ENCODE results near the gene OXSR1.

The OXSR1 gene

DNA sequence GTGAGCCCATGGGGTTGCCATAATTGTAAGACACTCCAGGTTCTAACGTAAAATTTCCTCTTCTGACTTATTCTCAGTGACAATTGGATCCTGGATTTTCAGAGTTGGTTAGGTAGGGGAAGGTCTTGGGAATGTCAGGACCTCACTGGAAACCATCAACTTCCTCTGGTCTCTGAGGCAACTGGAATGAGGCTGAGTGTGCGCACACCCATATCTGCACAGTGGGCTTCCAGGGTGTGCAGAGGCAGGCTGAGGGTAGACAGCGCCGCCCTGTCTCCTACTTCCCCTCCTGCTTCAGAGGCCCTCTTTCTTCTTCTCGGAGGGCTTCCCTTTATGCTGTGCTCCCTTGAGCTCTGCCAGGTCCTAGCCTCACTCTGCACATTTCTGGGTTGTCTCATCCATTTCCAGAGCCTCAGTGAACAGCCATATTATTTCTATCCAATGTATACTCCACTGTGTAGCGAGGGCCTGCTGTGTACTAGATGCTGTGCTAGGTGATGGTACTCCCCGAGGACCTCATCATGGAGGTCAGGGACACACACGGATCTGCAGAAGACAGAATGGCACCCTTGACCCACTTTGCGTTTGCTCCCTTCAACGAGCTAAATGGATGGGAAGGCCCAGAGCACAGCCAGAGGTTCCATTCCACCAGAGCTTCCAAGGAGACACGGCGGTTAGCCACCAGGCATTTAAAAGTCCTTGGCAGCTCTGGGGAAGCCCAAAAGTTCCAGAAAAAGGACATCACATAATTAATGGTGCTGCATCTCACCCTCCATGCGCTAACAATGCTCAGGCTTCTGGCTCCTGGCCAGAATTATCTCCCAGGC, 46.7 kb upstream of the OXSR1 start:
- peaks cover 0 to 11% (median 5%) of the 10 kb centered on the region in 4 experiments for H3K4me1 ChIP-seq (ENCODE audit: control extremely low read depth in 1 of 4, control insufficient read depth in 4 of 4, insufficient read depth in 4 of 4, low read length in 3 of 4)
- POLR2A ChIA-PET, result no interaction called here
- no peak overlapping the region for H3K4me3 ChIP-seq (ENCODE audit: control insufficient read depth in 1 of 7, extremely low read depth in 1 of 7, insufficient read depth in 4 of 7, low read depth in 2 of 7, low read length in 6 of 7)
- H3K36me3 ChIP-seq (ENCODE audit: control insufficient read depth in 4 of 4, insufficient read depth in 4 of 4, low read length in 3 of 4), result peaks cover 4 to 50% (median 28%) of the 10 kb centered on the region in 4 experiments
- H3K9me3 ChIP-seq (ENCODE audit: control extremely low read depth in 1 of 5, control insufficient read depth in 4 of 5, insufficient read depth in 2 of 5, low read depth in 1 of 5, low read length in 4 of 5), result no peaks in the 10 kb centered on the region
- 90% methylated on average over 11 of the region's 13 CpGs for WGBS (ENCODE audit: insufficient coverage)
- H3K27ac ChIP-seq (ENCODE audit: insufficient read depth in 1 of 2, low read depth in 1 of 2, low read length in 2 of 2, poor library complexity in 1 of 2, severe bottlenecking in 2 of 2), result no peak overlapping the region
- no peaks in the 10 kb centered on the region for H3K27me3 ChIP-seq (replicated peaks in 2 of 5; ENCODE audit: control insufficient read depth in 4 of 5, insufficient read depth in 5 of 5, low read length in 4 of 5)
- CTCF ChIA-PET, result interaction anchor here (1.0 to 8.2 kb wide), 11 partner anchors 10 to 362 kb away, joined by 3 to 54 read pairs (median 10); partner anchors contain the start of gene XYLB
- no peak for DNase-seq

DNA sequence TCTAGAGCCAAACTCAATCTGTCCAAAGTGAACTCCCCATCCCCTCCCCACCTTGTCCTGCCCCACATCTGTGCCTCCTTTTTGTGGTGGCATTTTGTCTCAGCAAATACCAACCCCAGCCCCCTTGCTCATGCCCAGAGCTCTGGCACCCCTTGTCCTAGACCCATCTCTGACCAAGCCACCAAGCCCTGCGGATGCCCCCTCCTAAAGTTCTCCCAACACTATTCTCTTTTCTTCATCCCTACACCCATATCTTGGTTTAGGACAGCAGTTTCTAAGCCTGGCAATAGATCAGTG, 46.1 kb upstream of the OXSR1 start:
- CTCF ChIA-PET, result interaction anchor here (1.0 to 8.2 kb wide), 9 partner anchors 9 to 361 kb away, joined by 3 to 54 read pairs (median 4); partner anchors contain the start of gene XYLB
- H3K4me1 ChIP-seq (ENCODE audit: control extremely low read depth in 1 of 4, control insufficient read depth in 4 of 4, insufficient read depth in 4 of 4, low read length in 3 of 4), result peaks cover 0 to 11% (median 5%) of the 10 kb centered on the region in 4 experiments
- peaks cover 4 to 52% (median 29%) of the 10 kb centered on the region in 4 experiments for H3K36me3 ChIP-seq (ENCODE audit: control insufficient read depth in 4 of 4, insufficient read depth in 4 of 4, low read length in 3 of 4)
- no peak overlapping the region for H3K27ac ChIP-seq (ENCODE audit: insufficient read depth in 1 of 2, low read depth in 1 of 2, low read length in 2 of 2, poor library complexity in 1 of 2, severe bottlenecking in 2 of 2)
- H3K9me3 ChIP-seq (ENCODE audit: control extremely low read depth in 1 of 5, control insufficient read depth in 4 of 5, insufficient read depth in 2 of 5, low read depth in 1 of 5, low read length in 4 of 5), result no peaks in the 10 kb centered on the region
- H3K27me3 ChIP-seq (replicated peaks in 2 of 5; ENCODE audit: control insufficient read depth in 4 of 5, insufficient read depth in 5 of 5, low read length in 4 of 5), result no peaks in the 10 kb centered on the region
- no peak for DNase-seq
- no peak overlapping the region for H3K4me3 ChIP-seq (ENCODE audit: control insufficient read depth in 1 of 7, extremely low read depth in 1 of 7, insufficient read depth in 4 of 7, low read depth in 2 of 7, low read length in 6 of 7)
- POLR2A ChIA-PET, result no interaction called here
- WGBS (ENCODE audit: insufficient coverage), result 100% methylated on average over 1 of the region's 1 CpG

DNA sequence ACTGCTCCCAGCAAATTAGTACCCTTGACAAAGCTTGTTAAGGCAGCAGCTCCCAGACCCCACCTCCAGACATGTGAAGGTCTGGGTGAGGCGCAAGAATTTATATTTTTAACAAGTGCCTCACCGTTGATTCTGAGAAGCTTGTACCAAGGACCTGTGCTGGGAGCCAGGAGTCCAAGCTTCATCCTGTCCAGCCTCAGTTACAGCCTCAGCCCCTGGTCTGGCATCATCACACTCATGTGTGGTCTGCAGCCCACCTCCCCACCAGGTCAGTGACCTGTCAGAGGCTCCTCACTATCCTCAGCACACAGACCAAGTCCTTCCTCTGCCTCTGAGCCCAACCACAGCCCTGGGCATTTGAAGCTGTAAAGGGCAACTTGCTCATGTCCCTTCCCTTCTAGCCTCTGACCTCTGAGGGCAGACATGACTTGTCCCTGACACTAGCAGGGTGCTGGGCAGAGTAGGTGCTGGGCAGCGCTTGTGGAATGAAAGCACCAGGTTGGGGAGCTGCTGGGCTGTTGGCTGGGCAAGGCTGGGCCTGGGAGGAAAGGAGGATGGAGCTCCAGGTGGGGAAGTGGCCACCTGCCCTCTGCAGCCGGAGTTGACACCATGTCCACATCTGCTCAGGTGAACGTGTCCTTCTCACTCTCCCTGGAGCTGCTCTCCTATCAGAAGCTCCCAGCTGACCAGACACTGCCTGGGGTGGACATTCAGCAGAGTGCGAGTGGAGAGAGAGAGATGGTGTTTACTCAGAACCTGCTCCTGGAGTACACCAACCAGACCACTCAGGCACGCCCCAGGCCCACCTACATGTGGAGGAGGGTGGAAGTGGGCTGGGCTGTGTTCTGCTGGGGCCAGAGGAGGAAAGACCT, 45.3 kb upstream of the OXSR1 start:
- peaks cover 4 to 61% (median 35%) of the 10 kb centered on the region in 4 experiments for H3K36me3 ChIP-seq (ENCODE audit: control insufficient read depth in 4 of 4, insufficient read depth in 4 of 4, low read length in 3 of 4)
- no peaks in the 10 kb centered on the region for H3K9me3 ChIP-seq (ENCODE audit: control extremely low read depth in 1 of 5, control insufficient read depth in 4 of 5, insufficient read depth in 2 of 5, low read depth in 1 of 5, low read length in 4 of 5)
- DNase-seq, result no peak
- H3K4me3 ChIP-seq (ENCODE audit: control insufficient read depth in 1 of 7, extremely low read depth in 1 of 7, insufficient read depth in 4 of 7, low read depth in 2 of 7, low read length in 6 of 7), result no peak overlapping the region
- H3K27ac ChIP-seq (ENCODE audit: insufficient read depth in 1 of 2, low read depth in 1 of 2, low read length in 2 of 2, poor library complexity in 1 of 2, severe bottlenecking in 2 of 2), result no peak overlapping the region
- no peaks in the 10 kb centered on the region for H3K27me3 ChIP-seq (replicated peaks in 2 of 5; ENCODE audit: control insufficient read depth in 4 of 5, insufficient read depth in 5 of 5, low read length in 4 of 5)
- WGBS (ENCODE audit: insufficient coverage), result 97% methylated on average over 3 of the region's 7 CpGs
- CTCF ChIA-PET, result interaction anchor here (0.6 to 8.2 kb wide), 7 partner anchors 8 to 265 kb away, joined by 3 to 54 read pairs (median 4); partner anchors contain the start of gene XYLB
- H3K4me1 ChIP-seq (ENCODE audit: control extremely low read depth in 1 of 4, control insufficient read depth in 4 of 4, insufficient read depth in 4 of 4, low read length in 3 of 4), result peaks cover 0 to 11% (median 5%) of the 10 kb centered on the region in 4 experiments
- POLR2A ChIA-PET, result interaction anchor here (1.6 kb wide), 1 partner anchor 8 kb away, joined by 3 read pairs; no protein-coding TSS in a partner anchor

DNA sequence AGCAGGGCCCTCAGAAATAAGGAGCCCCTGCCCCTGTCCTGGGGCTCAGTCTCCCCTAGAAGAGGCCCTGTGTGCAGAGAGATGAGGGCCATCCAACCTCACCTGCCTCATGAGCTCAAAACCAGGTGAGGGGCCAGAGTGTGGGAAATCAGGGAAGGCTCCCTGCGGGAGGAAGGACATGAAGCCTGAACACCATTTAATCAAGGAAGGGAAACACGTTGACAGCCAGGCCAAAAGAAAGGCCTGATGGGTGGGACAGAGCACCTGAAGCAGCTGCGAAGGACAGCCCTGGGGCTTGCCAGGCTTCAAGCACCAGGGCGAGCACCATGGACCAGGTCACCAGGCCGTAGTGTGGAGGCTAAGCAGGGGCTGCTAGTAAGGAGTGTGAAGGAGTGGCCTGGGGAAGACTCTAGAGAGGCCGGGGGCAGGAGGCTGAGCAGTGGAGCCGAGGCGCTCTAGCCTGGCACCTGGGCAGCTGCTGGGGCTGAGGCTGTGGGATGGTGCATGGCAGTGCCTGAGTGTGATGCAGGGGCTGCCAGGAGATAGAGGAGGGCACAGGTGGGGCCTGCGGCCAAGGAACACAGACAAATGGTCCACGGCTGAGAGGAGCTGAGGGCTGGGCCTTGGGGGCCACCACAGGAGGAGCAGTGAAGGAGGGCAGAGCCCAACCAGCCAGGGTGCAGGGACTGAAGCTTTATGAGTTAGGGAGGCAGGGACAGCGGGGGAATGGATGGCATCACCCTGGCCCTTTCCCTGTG, 44.5 kb upstream of the OXSR1 start:
- no peak overlapping the region for H3K4me3 ChIP-seq (ENCODE audit: control insufficient read depth in 1 of 7, extremely low read depth in 1 of 7, insufficient read depth in 4 of 7, low read depth in 2 of 7, low read length in 6 of 7)
- H3K9me3 ChIP-seq (ENCODE audit: control extremely low read depth in 1 of 5, control insufficient read depth in 4 of 5, insufficient read depth in 2 of 5, low read depth in 1 of 5, low read length in 4 of 5), result no peaks in the 10 kb centered on the region
- CTCF ChIA-PET, result interaction anchor here (0.6 to 8.2 kb wide), 5 partner anchors 10 to 266 kb away, joined by 3 to 54 read pairs (median 6); partner anchors contain the start of gene XYLB
- no peaks in the 10 kb centered on the region for H3K27me3 ChIP-seq (replicated peaks in 2 of 5; ENCODE audit: control insufficient read depth in 4 of 5, insufficient read depth in 5 of 5, low read length in 4 of 5)
- POLR2A ChIA-PET, result interaction anchor here (1.6 kb wide), 1 partner anchor 9 kb away, joined by 3 read pairs; no protein-coding TSS in a partner anchor
- DNase-seq, result no peak
- peaks cover 4 to 69% (median 43%) of the 10 kb centered on the region in 4 experiments for H3K36me3 ChIP-seq (ENCODE audit: control insufficient read depth in 4 of 4, insufficient read depth in 4 of 4, low read length in 3 of 4)
- H3K27ac ChIP-seq (ENCODE audit: insufficient read depth in 1 of 2, low read depth in 1 of 2, low read length in 2 of 2, poor library complexity in 1 of 2, severe bottlenecking in 2 of 2), result no peak overlapping the region
- 97% methylated on average over 11 of the region's 11 CpGs for WGBS (ENCODE audit: insufficient coverage)
- peaks cover 0 to 5% (median 3%) of the 10 kb centered on the region in 4 experiments for H3K4me1 ChIP-seq (ENCODE audit: control extremely low read depth in 1 of 4, control insufficient read depth in 4 of 4, insufficient read depth in 4 of 4, low read length in 3 of 4)

DNA sequence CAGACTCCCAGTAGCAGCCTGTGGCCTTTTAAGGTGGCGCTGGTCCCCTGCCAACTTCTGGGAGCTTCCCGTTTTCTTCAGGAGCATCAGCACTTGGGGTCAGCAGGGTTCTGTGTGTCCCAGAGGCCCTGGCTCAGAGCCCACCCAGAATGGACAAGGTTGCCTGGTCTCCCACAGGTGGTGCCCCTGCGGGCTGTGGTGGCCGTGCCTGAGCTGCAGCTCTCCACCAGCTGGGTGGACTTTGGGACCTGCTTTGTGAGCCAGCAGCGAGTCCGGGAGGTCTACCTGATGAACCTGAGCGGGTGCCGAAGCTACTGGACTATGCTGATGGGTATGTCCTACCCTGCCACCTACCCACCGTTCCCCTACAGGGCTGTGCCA, 43.9 kb upstream of the OXSR1 start:
- POLR2A ChIA-PET, result interaction anchor here (1.6 kb wide), 1 partner anchor 10 kb away, joined by 3 read pairs; no protein-coding TSS in a partner anchor
- no peak overlapping the region for H3K27ac ChIP-seq (ENCODE audit: insufficient read depth in 1 of 2, low read depth in 1 of 2, low read length in 2 of 2, poor library complexity in 1 of 2, severe bottlenecking in 2 of 2)

DNA sequence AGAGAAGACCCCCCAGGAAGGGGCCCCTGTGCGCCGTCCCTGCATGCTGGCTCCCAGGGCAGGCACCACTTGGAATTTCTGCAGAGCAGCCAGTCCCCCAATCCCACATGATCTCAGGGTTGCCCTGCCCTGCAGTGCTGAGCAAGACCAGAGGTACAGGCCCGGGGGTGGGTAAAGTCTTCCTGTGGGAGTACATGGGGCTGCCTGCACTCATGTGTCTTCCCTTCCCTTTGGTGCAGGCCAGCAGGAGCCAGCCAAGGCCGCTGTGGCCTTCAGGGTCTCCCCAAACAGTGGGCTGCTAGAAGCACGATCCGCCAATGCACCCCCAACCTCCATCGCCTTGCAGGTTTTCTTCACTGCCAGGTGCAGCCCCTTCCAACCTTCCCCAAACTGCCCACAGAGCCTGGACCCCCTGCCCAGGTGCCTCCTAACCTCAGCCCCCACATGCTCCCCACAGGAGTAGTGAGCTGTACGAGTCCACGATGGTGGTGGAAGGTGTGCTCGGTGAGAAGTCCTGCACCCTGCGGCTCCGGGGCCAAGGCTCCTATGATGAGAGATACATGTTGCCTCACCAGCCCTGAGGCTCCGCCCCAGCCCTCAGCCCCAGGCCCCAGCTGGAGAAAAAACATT, 43.4 kb upstream of the OXSR1 start:
- peaks cover 7 to 80% (median 50%) of the 10 kb centered on the region in 4 experiments for H3K36me3 ChIP-seq (ENCODE audit: control insufficient read depth in 4 of 4, insufficient read depth in 4 of 4, low read length in 3 of 4)
- H3K4me1 ChIP-seq (ENCODE audit: control extremely low read depth in 1 of 4, control insufficient read depth in 4 of 4, insufficient read depth in 4 of 4, low read length in 3 of 4), result no peaks in the 10 kb centered on the region
- H3K27ac ChIP-seq (ENCODE audit: insufficient read depth in 1 of 2, low read depth in 1 of 2, low read length in 2 of 2, poor library complexity in 1 of 2, severe bottlenecking in 2 of 2), result no peak overlapping the region
- CTCF ChIA-PET, result interaction anchor here (1.9 to 8.2 kb wide), 3 partner anchors 9 to 223 kb away, joined by 6 to 54 read pairs (median 39); partner anchors contain the start of gene XYLB
- WGBS (ENCODE audit: insufficient coverage), result 97% methylated on average over 12 of the region's 13 CpGs
- no peak for DNase-seq
- POLR2A ChIA-PET, result interaction anchor here (1.6 kb wide), 1 partner anchor 10 kb away, joined by 3 read pairs; no protein-coding TSS in a partner anchor
- no peak overlapping the region for H3K4me3 ChIP-seq (ENCODE audit: control insufficient read depth in 1 of 7, extremely low read depth in 1 of 7, insufficient read depth in 4 of 7, low read depth in 2 of 7, low read length in 6 of 7)
- no peaks in the 10 kb centered on the region for H3K9me3 ChIP-seq (ENCODE audit: control extremely low read depth in 1 of 5, control insufficient read depth in 4 of 5, insufficient read depth in 2 of 5, low read depth in 1 of 5, low read length in 4 of 5)
- H3K27me3 ChIP-seq (replicated peaks in 2 of 5; ENCODE audit: control insufficient read depth in 4 of 5, insufficient read depth in 5 of 5, low read length in 4 of 5), result no peaks in the 10 kb centered on the region

More for the DNA sequence above, 43.9 kb upstream of the OXSR1 start:
- 96% methylated on average over 8 of the region's 9 CpGs for WGBS (ENCODE audit: insufficient coverage)
- CTCF ChIA-PET, result interaction anchor here (1.9 to 8.2 kb wide), 3 partner anchors 10 to 224 kb away, joined by 6 to 54 read pairs (median 39); partner anchors contain the start of gene XYLB
- no peaks in the 10 kb centered on the region for H3K9me3 ChIP-seq (ENCODE audit: control extremely low read depth in 1 of 5, control insufficient read depth in 4 of 5, insufficient read depth in 2 of 5, low read depth in 1 of 5, low read length in 4 of 5)
- H3K4me1 ChIP-seq (ENCODE audit: control extremely low read depth in 1 of 4, control insufficient read depth in 4 of 4, insufficient read depth in 4 of 4, low read length in 3 of 4), result no peaks in the 10 kb centered on the region
- no peak overlapping the region for H3K4me3 ChIP-seq (ENCODE audit: control insufficient read depth in 1 of 7, extremely low read depth in 1 of 7, insufficient read depth in 4 of 7, low read depth in 2 of 7, low read length in 6 of 7)
- no peak for DNase-seq
- H3K27me3 ChIP-seq (replicated peaks in 2 of 5; ENCODE audit: control insufficient read depth in 4 of 5, insufficient read depth in 5 of 5, low read length in 4 of 5), result no peaks in the 10 kb centered on the region
- H3K36me3 ChIP-seq (ENCODE audit: control insufficient read depth in 4 of 4, insufficient read depth in 4 of 4, low read length in 3 of 4), result peaks cover 4 to 75% (median 46%) of the 10 kb centered on the region in 4 experiments
